ENCODE measurements around the gene COQ8B.
A peak's percentile ranks its signal among the peaks of the same experiment; 100 is the strongest.

The COQ8B gene

GRCh38 chr19:40671404-40671803, 45.3 kb downstream of the COQ8B start:
- DNase-seq (ENCODE audit: low read depth) = no peak
- no peak overlapping the region for H3K4me3 ChIP-seq (ENCODE audit: low read depth, low read length)
- TF ChIP-seq CTCF (IDR thresholded peaks at IDR 0.05; ENCODE audit: insufficient read depth, low read depth, low read length, missing control alignments) = no peak

- no peak overlapping the region for H3K4me3 ChIP-seq (ENCODE audit: low read depth, low read length)
- DNase-seq (ENCODE audit: low read depth) = no peak
- TF ChIP-seq CTCF (IDR thresholded peaks at IDR 0.05; ENCODE audit: insufficient read depth, low read depth, low read length, missing control alignments) = no peak
These were observed 47.6 kb downstream of the COQ8B start for GRCh38 chr19:40668991-40669614.

- TF ChIP-seq CTCF (IDR thresholded peaks at IDR 0.05; ENCODE audit: insufficient read depth, low read depth, low read length, missing control alignments) = no peak
These were observed 49.1 kb downstream of the COQ8B start for GRCh38 chr19:40667602-40668001.

GRCh38 chr19:40666803-40667438, 49.8 kb downstream of the COQ8B start:
- TF ChIP-seq CTCF (IDR thresholded peaks at IDR 0.05; ENCODE audit: insufficient read depth, low read depth, low read length, missing control alignments) = no peak
- DNase-seq (ENCODE audit: low read depth) = no peak
- no peak overlapping the region for H3K4me3 ChIP-seq (ENCODE audit: low read depth, low read length)

More at GRCh38 chr19:40667602-40668001, 49.1 kb downstream of the COQ8B start:
- DNase-seq (ENCODE audit: low read depth) = no peak
- no peak overlapping the region for H3K4me3 ChIP-seq (ENCODE audit: low read depth, low read length)

- H3K4me3 ChIP-seq (ENCODE audit: low read depth, low read length) = peak overlapping the region; percentile 81
- peak; percentile 21 for DNase-seq (ENCODE audit: low read depth)
- TF ChIP-seq CTCF (IDR thresholded peaks at IDR 0.05; ENCODE audit: insufficient read depth, low read depth, low read length, missing control alignments) = no peak
These were observed 52.7 kb downstream of the COQ8B start for GRCh38 chr19:40663695-40664692.

- peak overlapping the region; percentile 81 for H3K4me3 ChIP-seq (ENCODE audit: low read depth, low read length)
- peak; percentile 93 for TF ChIP-seq CTCF (IDR thresholded peaks at IDR 0.05; ENCODE audit: insufficient read depth, low read depth, low read length, missing control alignments)
- DNase-seq (ENCODE audit: low read depth) = peak; percentile 93
These were observed 53.6 kb downstream of the COQ8B start for GRCh38 chr19:40662925-40663694.

Data from GM12865 (cell line).